OCI-LY1 (cell line): Measurements from ENCODE around the gene TIE1.

Experiments used
- EZH2 ChIP-seq: fragments of 200-600 bp; sonication (generic), shearing (Covaris generic); IDR thresholded peaks from 2 replicates; pipeline ENCODE4 v1.8.0; 2017; ENCODE audit warnings: borderline replicate concordance, mixed run types, mild to moderate bottlenecking, antibody characterized with exemption, low read length, moderate library complexity, mixed read lengths
- TF ChIP-seq, protein P1 (sequence below): fragments of 200-600 bp; sonication (generic), shearing (Covaris generic); IDR thresholded peaks from 2 replicates; pipeline ENCODE4 v1.5.1; 2017; ENCODE audit warnings: mild to moderate bottlenecking, antibody characterized with exemption, low read length, moderate library complexity, mixed read lengths

DNA sequence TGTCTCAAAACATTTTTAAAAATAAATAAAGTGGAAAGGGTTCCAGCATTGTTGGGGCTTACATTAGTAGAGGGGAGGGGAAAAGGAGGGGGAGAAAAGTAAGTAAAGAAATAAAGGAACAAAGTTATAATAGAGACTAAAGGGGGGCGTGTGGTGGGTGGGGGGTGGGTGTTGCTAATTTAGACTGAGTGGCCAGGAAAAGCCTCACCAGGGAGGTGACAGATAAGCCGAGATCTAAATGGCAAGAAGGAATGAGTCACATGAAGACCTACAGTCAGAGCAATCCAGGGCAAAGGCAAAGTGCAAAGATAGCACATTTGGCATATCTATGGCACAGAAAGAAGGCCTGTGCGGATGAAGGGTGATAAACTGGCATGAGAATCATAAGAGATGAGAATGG lies 44.3 kb downstream of the TIE1 start:
- TF ChIP-seq, protein P1, sequence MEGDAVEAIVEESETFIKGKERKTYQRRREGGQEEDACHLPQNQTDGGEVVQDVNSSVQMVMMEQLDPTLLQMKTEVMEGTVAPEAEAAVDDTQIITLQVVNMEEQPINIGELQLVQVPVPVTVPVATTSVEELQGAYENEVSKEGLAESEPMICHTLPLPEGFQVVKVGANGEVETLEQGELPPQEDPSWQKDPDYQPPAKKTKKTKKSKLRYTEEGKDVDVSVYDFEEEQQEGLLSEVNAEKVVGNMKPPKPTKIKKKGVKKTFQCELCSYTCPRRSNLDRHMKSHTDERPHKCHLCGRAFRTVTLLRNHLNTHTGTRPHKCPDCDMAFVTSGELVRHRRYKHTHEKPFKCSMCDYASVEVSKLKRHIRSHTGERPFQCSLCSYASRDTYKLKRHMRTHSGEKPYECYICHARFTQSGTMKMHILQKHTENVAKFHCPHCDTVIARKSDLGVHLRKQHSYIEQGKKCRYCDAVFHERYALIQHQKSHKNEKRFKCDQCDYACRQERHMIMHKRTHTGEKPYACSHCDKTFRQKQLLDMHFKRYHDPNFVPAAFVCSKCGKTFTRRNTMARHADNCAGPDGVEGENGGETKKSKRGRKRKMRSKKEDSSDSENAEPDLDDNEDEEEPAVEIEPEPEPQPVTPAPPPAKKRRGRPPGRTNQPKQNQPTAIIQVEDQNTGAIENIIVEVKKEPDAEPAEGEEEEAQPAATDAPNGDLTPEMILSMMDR: no peak
- no peak for TF ChIP-seq EZH2
